Measurements from ENCODE around the gene TOMM70. TPM values are rescaled to one million over a fixed set of nuclear protein-coding genes. Genes with fewer than 3 reads are reported as not detected.

The TOMM70 gene
- total and polyA plus RNA-seq, 10 donors = 10.6 to 37.2 (median 30.4) TPM

DNA sequence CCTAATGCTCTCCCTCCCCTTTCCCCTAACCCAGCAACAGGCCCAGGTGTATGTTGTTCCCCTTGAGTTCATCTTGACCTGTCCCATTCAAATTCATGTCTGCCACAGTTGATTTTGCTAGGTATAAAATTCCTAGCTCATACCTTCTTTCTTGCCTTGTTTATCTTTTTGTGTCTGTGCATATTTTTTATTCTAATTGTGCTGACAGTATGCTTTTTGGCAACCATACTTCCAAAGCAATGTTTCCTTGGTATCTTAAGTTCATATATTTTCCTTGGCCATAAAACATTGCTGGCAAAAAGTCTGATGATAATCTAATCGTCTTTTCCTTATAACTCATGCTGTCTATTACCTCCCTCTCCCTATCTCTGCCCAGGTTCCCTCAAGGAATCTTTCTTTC is 16.0 kb upstream of the TOMM70 start:
- peaks cover 0 to 5% (median under 1%) of the 10 kb centered on the region in 8 donors for H3K9me3 ChIP-seq
- no peaks in the 10 kb centered on the region for H3K27me3 ChIP-seq (replicated peaks in 1 of 7)
- DNase-seq = no peak
- TF ChIP-seq POLR2A (IDR thresholded peaks at IDR 0.05) (no peak), POLR2AphosphoS5 (IDR thresholded peaks at IDR 0.05) (no peak), CTCF (IDR thresholded peaks at IDR 0.05 in 8 of 11, conservative IDR thresholded peaks at IDR 0.05 in 3 of 11) (no peak)
- 81 to 93% (median 88%) methylated on average over 1 of the region's 1 CpG for WGBS, 5 donors
- H3K36me3 ChIP-seq = peaks cover 0 to 4% (median 0%) of the 10 kb centered on the region in 6 donors
- peak overlapping the region in 2 of 8 donors; percentile 21 to 52 for H3K27ac ChIP-seq
- intact Hi-C loops (cut with DNase I; ENCODE audit: low total_unique reads) = no loop called here
- H3K4me1 ChIP-seq = peaks cover 0 to 7% (median 0%) of the 10 kb centered on the region in 6 donors
- H3K4me3 ChIP-seq = no peak overlapping the region

DNA sequence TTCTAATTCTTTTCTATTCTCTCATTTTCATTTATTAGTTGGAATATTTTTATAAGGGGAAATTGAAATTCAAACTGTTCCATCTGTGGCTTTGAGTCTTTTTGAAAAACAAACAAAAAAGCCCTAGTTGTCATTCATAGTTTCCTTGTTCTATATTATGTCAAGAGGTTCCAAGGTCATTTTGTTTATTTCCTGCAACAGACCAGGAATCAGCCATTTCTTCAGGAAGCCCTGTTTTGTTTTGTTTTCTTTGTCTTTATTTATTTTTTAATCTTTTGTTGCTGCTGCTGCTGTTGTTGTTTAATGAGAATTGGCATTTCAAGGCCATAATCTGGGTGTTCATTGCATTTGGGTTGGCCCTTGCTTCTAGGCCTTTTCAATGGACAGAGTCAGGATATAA is 15.3 kb upstream of the TOMM70 start:
- H3K36me3 ChIP-seq = peaks cover 0 to 6% (median 0%) of the 10 kb centered on the region in 6 donors
- DNase-seq = no peak
- TF ChIP-seq POLR2AphosphoS5 (IDR thresholded peaks at IDR 0.05) (no peak), POLR2A (IDR thresholded peaks at IDR 0.05) (no peak), CTCF (IDR thresholded peaks at IDR 0.05 in 8 of 11, conservative IDR thresholded peaks at IDR 0.05 in 3 of 11) (no peak)
- H3K4me3 ChIP-seq = no peak overlapping the region
- H3K27me3 ChIP-seq (replicated peaks in 1 of 7) = no peaks in the 10 kb centered on the region
- H3K4me1 ChIP-seq = peaks cover 0 to 7% (median 0%) of the 10 kb centered on the region in 6 donors
- intact Hi-C loops (cut with DNase I; ENCODE audit: low total_unique reads) = no loop called here
- peaks cover 0 to 11% (median 7%) of the 10 kb centered on the region in 8 donors for H3K9me3 ChIP-seq
- H3K27ac ChIP-seq = peak overlapping the region in 2 of 8 donors; percentile 24 to 52

DNA sequence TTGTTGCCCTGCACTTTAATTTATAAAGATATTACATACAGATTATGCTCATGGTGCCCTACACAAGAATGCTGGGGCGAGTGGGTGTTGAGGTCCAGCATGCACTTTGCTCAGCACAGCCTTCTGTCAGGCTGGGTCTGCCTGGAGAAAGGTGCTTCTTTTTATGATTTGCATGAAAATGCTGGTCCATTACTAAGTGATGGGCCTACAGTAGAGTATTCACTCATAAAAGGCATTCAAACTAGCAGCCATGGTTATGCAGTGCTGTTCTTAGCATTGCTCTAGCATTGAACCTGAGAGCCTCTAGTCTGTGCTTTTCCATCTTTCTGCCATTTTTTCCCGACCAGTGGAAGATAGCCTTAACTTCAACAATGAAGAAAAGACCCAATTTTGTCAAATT is 12.7 kb upstream of the TOMM70 start:
- no peaks in the 10 kb centered on the region for H3K27me3 ChIP-seq (replicated peaks in 1 of 7)
- no peak overlapping the region for H3K27ac ChIP-seq
- intact Hi-C loops (cut with DNase I; ENCODE audit: low total_unique reads) = no loop called here
- H3K4me3 ChIP-seq = no peak overlapping the region
- 92 to 98% (median 94%) methylated on average over 2 of the region's 2 CpGs for WGBS, 5 donors
- TF ChIP-seq CTCF (IDR thresholded peaks at IDR 0.05 in 8 of 11, conservative IDR thresholded peaks at IDR 0.05 in 3 of 11) = no peak
- no peak for TF ChIP-seq POLR2AphosphoS5 (IDR thresholded peaks at IDR 0.05)
- TF ChIP-seq POLR2A (IDR thresholded peaks at IDR 0.05) = no peak
- H3K36me3 ChIP-seq = peaks cover 0 to 11% (median 0%) of the 10 kb centered on the region in 6 donors
- peaks cover 0 to 21% (median 10%) of the 10 kb centered on the region in 8 donors for H3K9me3 ChIP-seq
- H3K4me1 ChIP-seq = no peaks in the 10 kb centered on the region
- DNase-seq = no peak

DNA sequence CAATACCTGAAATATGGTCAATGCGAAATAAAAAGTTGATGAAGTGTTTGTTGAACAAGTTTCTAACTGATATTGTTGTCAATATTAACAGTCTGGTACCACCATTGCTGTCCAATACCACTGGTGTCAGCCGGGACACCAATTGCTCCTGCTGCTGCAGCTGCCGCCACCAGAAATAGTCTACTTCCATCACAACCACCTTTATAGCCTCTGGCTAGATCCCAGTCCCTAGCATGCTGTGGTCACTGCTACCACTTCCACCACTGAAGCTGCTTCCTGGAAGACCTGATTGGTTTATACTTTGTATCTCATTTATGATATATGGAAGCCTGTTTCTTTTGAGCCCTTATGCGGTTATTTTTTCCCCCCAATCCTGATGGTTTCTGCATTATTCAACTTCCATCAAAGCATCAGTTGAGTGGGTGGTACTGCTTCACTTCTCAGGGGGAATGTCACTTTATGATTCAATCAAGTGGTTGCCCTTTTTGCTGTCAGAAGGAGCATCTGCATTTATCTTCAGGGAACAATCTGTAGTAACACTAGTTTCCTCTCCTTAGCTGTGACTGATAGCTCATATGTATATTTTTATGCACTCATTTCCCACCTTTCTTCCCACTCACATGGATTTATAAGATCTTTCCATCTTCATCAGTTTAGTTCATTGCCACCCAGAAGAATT is 12.2 kb upstream of the TOMM70 start:
- H3K36me3 ChIP-seq = peaks cover 0 to 16% (median 0%) of the 10 kb centered on the region in 6 donors
- TF ChIP-seq POLR2AphosphoS5 (IDR thresholded peaks at IDR 0.05) (no peak), POLR2A (IDR thresholded peaks at IDR 0.05) (no peak), CTCF (IDR thresholded peaks at IDR 0.05 in 8 of 11, conservative IDR thresholded peaks at IDR 0.05 in 3 of 11) (no peak)

More for the DNA sequence above, 12.2 kb upstream of the TOMM70 start:
- no peaks in the 10 kb centered on the region for H3K4me1 ChIP-seq
- no peaks in the 10 kb centered on the region for H3K27me3 ChIP-seq (replicated peaks in 1 of 7)
- DNase-seq = no peak
- H3K27ac ChIP-seq = no peak overlapping the region
- H3K9me3 ChIP-seq = peaks cover 0 to 26% (median 13%) of the 10 kb centered on the region in 8 donors
- no peak overlapping the region for H3K4me3 ChIP-seq
- intact Hi-C loops (cut with DNase I; ENCODE audit: low total_unique reads) = no loop called here
- 80 to 100% (median 98%) methylated on average over 4 of the region's 4 CpGs for WGBS, 5 donors
